ENCODE results near the gene ATP6V0A1. TPM values are rescaled to one million over a fixed set of nuclear protein-coding genes. Genes with fewer than 3 reads are reported as not detected.

The ATP6V0A1 gene
- total and polyA plus RNA-seq, 2 experiments from 2014 or later = 23.9 to 42.3 TPM

- H3K9me2 ChIP-seq (ENCODE audit: insufficient read depth) = no peaks in the 10 kb centered on the region
- peak within 1 kb of the TSS; percentile 68 for H3K4me3 ChIP-seq
- Mint-ChIP-seq H3K4me3 (peak within 1 kb of the TSS; percentile 83), H3K9me3 (no peaks in the 10 kb centered on the region; the same call in 2 of the 3 replicates), H3K27ac (peak within 1 kb of the TSS; percentile 52), H3K27me3 (ENCODE audit: insufficient read depth, low read depth, poor library complexity) (peaks cover 16% of the 10 kb centered on the region), H3K4me1 (peaks cover 18% of the 10 kb centered on the region), H3K36me3 (ENCODE audit: low read depth) (peaks cover 15% of the 10 kb centered on the region)
- H2AFZ ChIP-seq = 0 out of 2 replicates have a peak within 1 kb of the TSS, but pooled peaks have one; percentile 28
- H3K4me1 ChIP-seq (ENCODE audit: insufficient read depth) = peaks cover 18% of the 10 kb centered on the region
- peak within 1 kb of the TSS; percentile 95 for H3K4me2 ChIP-seq
- peaks cover 29% of the 10 kb centered on the region for H3K27me3 ChIP-seq (ENCODE audit: insufficient read depth)
- TF ChIP-seq ZNF462 (CRISPR knock-in tag; IDR thresholded peaks at IDR 0.05) (no peak), POLR2AphosphoS5 (IDR thresholded peaks at IDR 0.05; ENCODE audit: low read depth) (peak; percentile 66)
- H4K20me1 ChIP-seq (replicated peaks; ENCODE audit: insufficient read depth) = no peaks in the 10 kb centered on the region
- ATAC-seq (peak; percentile 81), DNase-seq (ENCODE audit: low spot score) (peak; percentile 94)
- H3K27ac ChIP-seq (ENCODE audit: low read depth) = peak within 1 kb of the TSS; percentile 66
- H3K36me3 ChIP-seq (ENCODE audit: insufficient read depth) = no peaks in the 10 kb centered on the region
- H3F3A ChIP-seq (replicated peaks; ENCODE audit: low read depth) = peaks cover 24% of the 10 kb centered on the region; the same call in 1 of the 2 replicates
- H3K79me2 ChIP-seq (replicated peaks; ENCODE audit: insufficient read depth) = no peaks in the 10 kb centered on the region
Observed at GRCh38 chr17:42536048-42536371, 77.3 kb downstream of the ATP6V0A1 start, which contains the start of gene NAGLU. Gene NAGLU, plus strand, starts transcription at chr17:42536241. Its CDS starts 32 bp downstream, at chr17:42536273.

- H3K36me3 Mint-ChIP-seq (ENCODE audit: low read depth) = peaks cover 21% of the 10 kb centered on the region
- peaks cover 22% of the 10 kb centered on the region; the same call in 1 of the 2 replicates for H3F3A ChIP-seq (replicated peaks; ENCODE audit: low read depth)
- H3K36me3 ChIP-seq (ENCODE audit: insufficient read depth) = no peaks in the 10 kb centered on the region
- H3K4me1 ChIP-seq (ENCODE audit: insufficient read depth) = peaks cover 18% of the 10 kb centered on the region
- H3K27ac Mint-ChIP-seq = peak overlapping the region; percentile 52
- H3K27me3 Mint-ChIP-seq (ENCODE audit: insufficient read depth, low read depth, poor library complexity) = peaks cover 15% of the 10 kb centered on the region
- peak overlapping the region; percentile 83 for H3K4me3 Mint-ChIP-seq
- H3K9me3 Mint-ChIP-seq = no peaks in the 10 kb centered on the region; the same call in 2 of the 3 replicates
- H3K4me2 ChIP-seq = peak overlapping the region; percentile 95
- peaks cover 18% of the 10 kb centered on the region for H3K4me1 Mint-ChIP-seq
- TF ChIP-seq POLR2AphosphoS5 (IDR thresholded peaks at IDR 0.05; ENCODE audit: low read depth) = peak; percentile 40
- no peak for TF ChIP-seq JUNB (IDR thresholded peaks at IDR 0.05; ENCODE audit: unreplicated experiment)
- no peaks in the 10 kb centered on the region for H4K20me1 ChIP-seq (replicated peaks; ENCODE audit: insufficient read depth)
- ATAC-seq (peak; percentile 66), DNase-seq (ENCODE audit: low spot score) (peak; percentile 90)
- H3K27ac ChIP-seq (ENCODE audit: low read depth) = peak overlapping the region; percentile 66
- no peaks in the 10 kb centered on the region for H3K9me2 ChIP-seq (ENCODE audit: insufficient read depth)
- no peaks in the 10 kb centered on the region for H3K79me2 ChIP-seq (replicated peaks; ENCODE audit: insufficient read depth)
- peak overlapping the region; percentile 68 for H3K4me3 ChIP-seq
- H3K27me3 ChIP-seq (ENCODE audit: insufficient read depth) = peaks cover 24% of the 10 kb centered on the region
- 0 out of 2 replicates have a peak overlapping the region, but pooled peaks have one; percentile 28 for H2AFZ ChIP-seq
Observed at GRCh38 chr17:42536372-42537155, 77.9 kb downstream of the ATP6V0A1 start.

Measured in GM23338 (cell line).